RWPE2 (cell line): ENCODE data around the gene DLGAP4.

Experiments
- ATAC-seq: fragments of 200-7000 bp; cut with Tn5 transposase; 3 replicates; pipeline ENCODE4 v1.9.1; 2021; ENCODE audit warnings: low read depth
- DNase-seq: peaks from one replicate; pipeline ENCODE4 v3.0.0-alpha.2; 2020; ENCODE audit warnings: low spot score
- H3K27ac ChIP-seq: fragments of 450-650 bp; 2 replicates; pipeline ENCODE4 v1.5.1; 2017; ENCODE audit warnings: mild to moderate bottlenecking; ENCODE audit not compliant: poor library complexity, severe bottlenecking
- H3K27me3 ChIP-seq: fragments of 250-450 bp; sonication (Bioruptor Pico); 2 replicates; pipeline ENCODE4 v1.5.1; 2021; ENCODE audit warnings: mild to moderate bottlenecking, moderate library complexity; ENCODE audit not compliant: insufficient read depth, poor library complexity, severe bottlenecking
- H3K36me3 ChIP-seq: fragments of 250-450 bp; sonication (Bioruptor Pico); 2 replicates; pipeline ENCODE4 v1.5.1; 2020; ENCODE audit warnings: low read depth, mild to moderate bottlenecking, moderate library complexity
- H3K4me1 ChIP-seq: fragments of 250-450 bp; sonication (Bioruptor Pico); 2 replicates; pipeline ENCODE4 v1.5.1; 2021; ENCODE audit warnings: mild to moderate bottlenecking, moderate library complexity; ENCODE audit not compliant: insufficient read depth, poor library complexity, severe bottlenecking
- H3K4me3 ChIP-seq: fragments of 250-450 bp; sonication (Bioruptor Pico); 2 replicates; pipeline ENCODE4 v1.5.1; 2021; ENCODE audit warnings: mild to moderate bottlenecking, moderate library complexity; ENCODE audit not compliant: severe bottlenecking
- H3K9me3 ChIP-seq: fragments of 250-450 bp; sonication (Bioruptor Pico); 2 replicates; pipeline ENCODE4 v1.5.1; 2021; ENCODE audit warnings: mild to moderate bottlenecking, moderate library complexity; ENCODE audit not compliant: severe bottlenecking
- CTCF ChIP-seq: fragments of 450-650 bp; IDR thresholded peaks from one replicate; pipeline ENCODE4 v1.5.1; 2017; ENCODE audit warnings: mild to moderate bottlenecking, moderate library complexity; ENCODE audit not compliant: poor library complexity, severe bottlenecking

Gene DLGAP4

GRCh38 chr20:36275011-36275410, 31.1 kb upstream of the DLGAP4 start:
- no peaks in the 10 kb centered on the region for H3K36me3 ChIP-seq
- no peak overlapping the region for H3K27ac ChIP-seq
- no peaks in the 10 kb centered on the region for H3K4me1 ChIP-seq
- TF ChIP-seq CTCF = no peak
- DNase-seq (peak; percentile 59), ATAC-seq (no peak)
- H3K27me3 ChIP-seq = peaks cover 10% of the 10 kb centered on the region
- no peaks in the 10 kb centered on the region for H3K9me3 ChIP-seq
- H3K4me3 ChIP-seq = no peak overlapping the region

GRCh38 chr20:36275441-36276189, 30.5 kb upstream of the DLGAP4 start:
- H3K27ac ChIP-seq = no peak overlapping the region
- no peak for TF ChIP-seq CTCF
- H3K9me3 ChIP-seq = no peaks in the 10 kb centered on the region
- ATAC-seq (no peak), DNase-seq (peak; percentile 67)
- no peak overlapping the region for H3K4me3 ChIP-seq
- no peaks in the 10 kb centered on the region for H3K36me3 ChIP-seq
- H3K27me3 ChIP-seq = peaks cover 10% of the 10 kb centered on the region
- H3K4me1 ChIP-seq = no peaks in the 10 kb centered on the region

DNA sequence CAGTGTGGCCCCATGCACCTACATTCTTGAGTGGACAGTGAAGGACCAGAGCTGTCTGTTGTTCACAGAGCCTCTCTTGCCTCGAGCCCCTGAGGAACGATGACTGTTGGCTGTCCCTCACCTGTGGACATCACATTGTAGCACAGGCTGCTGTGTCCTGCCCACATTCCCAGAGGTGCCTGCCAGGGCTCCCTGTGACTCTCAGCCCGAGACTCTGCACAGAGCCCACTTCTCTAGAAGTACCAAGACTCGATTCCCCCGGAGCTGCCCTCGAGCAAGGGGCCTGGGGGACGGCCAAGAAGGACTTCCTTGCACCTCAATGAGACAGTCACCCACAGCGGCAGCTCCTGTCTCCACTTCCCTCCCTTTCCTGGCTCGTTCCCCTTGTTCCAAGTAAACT, 28.6 kb upstream of the DLGAP4 start:
- DNase-seq = peak; percentile 81
- no peak overlapping the region for H3K27ac ChIP-seq
- no peaks in the 10 kb centered on the region for H3K4me1 ChIP-seq
- no peak for TF ChIP-seq CTCF
- H3K36me3 ChIP-seq = no peaks in the 10 kb centered on the region
- no peaks in the 10 kb centered on the region for H3K9me3 ChIP-seq
- H3K27me3 ChIP-seq = peaks cover 15% of the 10 kb centered on the region
- ATAC-seq = peak; percentile 20; the same call in 1 of the 3 replicates
- no peak overlapping the region for H3K4me3 ChIP-seq

DNA sequence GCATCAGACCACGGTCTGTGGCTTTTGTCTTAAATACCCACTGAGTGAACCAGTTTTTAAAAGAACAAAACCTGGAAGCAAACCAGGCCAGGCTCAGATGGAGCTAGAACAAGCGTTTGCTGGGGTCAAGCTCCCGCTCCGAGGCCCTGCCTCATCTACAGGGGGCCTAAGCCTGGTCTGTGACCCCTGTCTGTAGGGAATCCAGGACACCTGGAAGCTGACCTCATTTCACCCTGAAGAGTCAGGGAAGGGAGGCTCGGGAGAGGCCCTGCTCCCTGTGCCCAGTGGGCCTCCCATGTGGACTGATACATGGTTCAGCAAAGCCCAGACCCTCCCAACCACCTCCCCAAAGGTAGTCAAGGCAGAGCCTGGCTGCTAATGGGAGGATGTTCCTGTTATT, 26.8 kb upstream of the DLGAP4 start:
- Histone ChIP-seq H3K27ac (no peak overlapping the region), H3K9me3 (no peaks in the 10 kb centered on the region), H3K4me3 (no peak overlapping the region), H3K27me3 (peaks cover 31% of the 10 kb centered on the region), H3K4me1 (no peaks in the 10 kb centered on the region), H3K36me3 (no peaks in the 10 kb centered on the region)
- peak; percentile 70 for DNase-seq
- no peak for TF ChIP-seq CTCF
- no peak for ATAC-seq

DNA sequence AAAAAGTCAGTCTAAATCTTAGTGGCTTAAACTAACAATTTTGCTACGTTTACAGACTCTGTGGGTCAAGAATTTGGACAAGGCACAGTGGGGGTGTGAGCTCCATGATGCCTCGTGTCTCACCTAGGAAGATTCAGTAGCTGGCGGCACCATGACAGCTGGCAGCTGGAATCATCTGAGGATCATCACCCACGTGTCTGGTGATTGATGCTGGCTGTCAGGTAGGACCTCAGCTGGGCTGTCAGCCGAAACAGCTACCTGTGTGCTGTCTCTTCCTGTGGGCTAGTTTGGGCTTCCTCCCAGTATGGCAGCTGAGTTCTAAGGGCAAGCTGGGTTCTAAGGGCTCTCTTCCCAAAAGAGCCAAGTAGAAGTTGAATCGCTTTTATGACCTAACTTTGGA, 26.4 kb upstream of the DLGAP4 start:
- Histone ChIP-seq H3K9me3 (no peaks in the 10 kb centered on the region), H3K4me1 (no peaks in the 10 kb centered on the region), H3K27me3 (peaks cover 33% of the 10 kb centered on the region), H3K36me3 (no peaks in the 10 kb centered on the region), H3K4me3 (no peak overlapping the region), H3K27ac (no peak overlapping the region)
- DNase-seq = peak; percentile 69
- no peak for TF ChIP-seq CTCF
- ATAC-seq = no peak
